Measurements from ENCODE around the gene CCDC88C. TPM values are rescaled to one million over a fixed set of nuclear protein-coding genes. Genes with fewer than 3 reads are reported as not detected.
A peak's percentile ranks its signal among the peaks of the same experiment; 100 is the strongest.

The CCDC88C gene
- polyA plus RNA-seq, 3 donors from 2014 or later: 19.5 to 58.2 (median 21.2) TPM

- peak overlapping the region in 1 of 5 donors; percentile 1 for H3K4me3 Mint-ChIP-seq
- peak overlapping the region; percentile 15 to 71 (median 66) for H3K27ac Mint-ChIP-seq
- DNase-seq: no peak
- peaks cover 1 to 5% (median 4%) of the 10 kb centered on the region in 3 donors for H3K27me3 Mint-ChIP-seq (ENCODE audit: low read depth in 3 of 3)
- H3K36me3 Mint-ChIP-seq: peaks cover 7 to 19% (median 14%) of the 10 kb centered on the region in 3 donors
- H3K9me3 Mint-ChIP-seq: no peaks in the 10 kb centered on the region
- peaks cover 62 to 77% of the 10 kb centered on the region in 2 donors for H3K4me1 Mint-ChIP-seq
These were observed 73.5 kb downstream of the CCDC88C start for GRCh38 chr14:91344096-91344495.

GRCh38 chr14:91343051-91343450 is 74.6 kb downstream of the CCDC88C start:
- Mint-ChIP-seq H3K36me3 (peaks cover 7 to 22% (median 14%) of the 10 kb centered on the region in 3 donors), H3K4me1 (peaks cover 52 to 67% of the 10 kb centered on the region in 2 donors), H3K4me3 (peak overlapping the region in 1 of 5 donors; percentile 3), H3K9me3 (no peaks in the 10 kb centered on the region), H3K27me3 (ENCODE audit: low read depth in 3 of 3) (peaks cover 0 to 9% (median 1%) of the 10 kb centered on the region in 3 donors), H3K27ac (peak overlapping the region in 5 of 6 donors; percentile 14 to 71 (median 66))
- DNase-seq: no peak

- no peak for DNase-seq
These were observed 75.3 kb downstream of the CCDC88C start for GRCh38 chr14:91342206-91342760.

GRCh38 chr14:91341751-91342154 is 75.9 kb downstream of the CCDC88C start:
- Mint-ChIP-seq H3K4me3 (no peak overlapping the region), H3K27me3 (ENCODE audit: low read depth in 3 of 3) (peaks cover 0 to 10% (median 1%) of the 10 kb centered on the region in 3 donors), H3K4me1 (peaks cover 42 to 57% of the 10 kb centered on the region in 2 donors), H3K9me3 (no peaks in the 10 kb centered on the region), H3K27ac (peak overlapping the region in 4 of 6 donors; percentile 34 to 63 (median 58)), H3K36me3 (peaks cover 7 to 25% (median 14%) of the 10 kb centered on the region in 3 donors)
- DNase-seq: no peak

More at GRCh38 chr14:91342206-91342760, 75.3 kb downstream of the CCDC88C start:
- H3K9me3 Mint-ChIP-seq: no peaks in the 10 kb centered on the region
- peaks cover 7 to 25% (median 14%) of the 10 kb centered on the region in 3 donors for H3K36me3 Mint-ChIP-seq
- peak overlapping the region; percentile 46 to 75 (median 63) for H3K27ac Mint-ChIP-seq
- no peak overlapping the region for H3K4me3 Mint-ChIP-seq
- H3K4me1 Mint-ChIP-seq: peaks cover 47 to 62% of the 10 kb centered on the region in 2 donors
- peaks cover 0 to 10% (median 1%) of the 10 kb centered on the region in 3 donors for H3K27me3 Mint-ChIP-seq (ENCODE audit: low read depth in 3 of 3)

GRCh38 chr14:91341334-91341733 is 76.3 kb downstream of the CCDC88C start:
- peaks cover 38 to 53% of the 10 kb centered on the region in 2 donors for H3K4me1 Mint-ChIP-seq

GRCh38 chr14:91339671-91340369 is 77.8 kb downstream of the CCDC88C start:
- Mint-ChIP-seq H3K27ac (peak overlapping the region; percentile 8 to 73 (median 26)), H3K9me3 (no peaks in the 10 kb centered on the region), H3K27me3 (ENCODE audit: low read depth in 3 of 3) (peaks cover 0 to 10% (median 1%) of the 10 kb centered on the region in 3 donors), H3K4me3 (no peak overlapping the region), H3K36me3 (peaks cover 7 to 35% (median 22%) of the 10 kb centered on the region in 3 donors), H3K4me1 (peaks cover 30 to 46% of the 10 kb centered on the region in 2 donors)
- DNase-seq: no peak

More at GRCh38 chr14:91341334-91341733, 76.3 kb downstream of the CCDC88C start:
- Mint-ChIP-seq H3K36me3 (peaks cover 7 to 25% (median 14%) of the 10 kb centered on the region in 3 donors), H3K27ac (peak overlapping the region in 2 of 6 donors; percentile 34 to 63), H3K9me3 (no peaks in the 10 kb centered on the region), H3K4me3 (no peak overlapping the region), H3K27me3 (ENCODE audit: low read depth in 3 of 3) (peaks cover 0 to 10% (median 1%) of the 10 kb centered on the region in 3 donors)
- DNase-seq: no peak

- H3K36me3 Mint-ChIP-seq: peaks cover 7 to 35% (median 22%) of the 10 kb centered on the region in 3 donors
- peak overlapping the region in 2 of 6 donors; percentile 46 to 81 for H3K27ac Mint-ChIP-seq
- no peak overlapping the region for H3K4me3 Mint-ChIP-seq
- H3K9me3 Mint-ChIP-seq: no peaks in the 10 kb centered on the region
- peaks cover 26 to 40% of the 10 kb centered on the region in 2 donors for H3K4me1 Mint-ChIP-seq
- peaks cover 0 to 10% (median 1%) of the 10 kb centered on the region in 3 donors for H3K27me3 Mint-ChIP-seq (ENCODE audit: low read depth in 3 of 3)
- DNase-seq: no peak
These were observed 78.5 kb downstream of the CCDC88C start for GRCh38 chr14:91339076-91339475.

GRCh38 chr14:91338379-91338778 is 79.2 kb downstream of the CCDC88C start:
- Mint-ChIP-seq H3K36me3 (peaks cover 7 to 40% (median 22%) of the 10 kb centered on the region in 3 donors), H3K4me3 (no peak overlapping the region), H3K27me3 (ENCODE audit: low read depth in 3 of 3) (peaks cover 0 to 10% (median 1%) of the 10 kb centered on the region in 3 donors), H3K9me3 (no peaks in the 10 kb centered on the region), H3K4me1 (peaks cover 24 to 40% of the 10 kb centered on the region in 2 donors), H3K27ac (no peak overlapping the region)
- no peak for DNase-seq

- DNase-seq: no peak
These were observed 79.8 kb downstream of the CCDC88C start for GRCh38 chr14:91337699-91338335.

GRCh38 chr14:91336093-91336450 is 81.5 kb downstream of the CCDC88C start:
- Mint-ChIP-seq H3K4me3 (no peak overlapping the region), H3K4me1 (peaks cover 33 to 47% of the 10 kb centered on the region in 2 donors)
- no peak for DNase-seq

More at GRCh38 chr14:91337699-91338335, 79.8 kb downstream of the CCDC88C start:
- Mint-ChIP-seq H3K27ac (no peak overlapping the region), H3K9me3 (no peaks in the 10 kb centered on the region), H3K27me3 (ENCODE audit: low read depth in 3 of 3) (peaks cover 0 to 6% (median 1%) of the 10 kb centered on the region in 3 donors), H3K4me1 (peaks cover 24 to 42% of the 10 kb centered on the region in 2 donors), H3K36me3 (peaks cover 7 to 46% (median 22%) of the 10 kb centered on the region in 3 donors), H3K4me3 (no peak overlapping the region)

GRCh38 chr14:91335191-91336092 is 82.2 kb downstream of the CCDC88C start:
- DNase-seq: no peak
- H3K4me3 Mint-ChIP-seq: no peak overlapping the region
- H3K36me3 Mint-ChIP-seq: peaks cover 4 to 49% (median 12%) of the 10 kb centered on the region in 3 donors
- H3K27me3 Mint-ChIP-seq (ENCODE audit: low read depth in 3 of 3): peaks cover 3 to 13% (median 10%) of the 10 kb centered on the region in 3 donors
- no peaks in the 10 kb centered on the region for H3K9me3 Mint-ChIP-seq
- peak overlapping the region in 5 of 6 donors; percentile 1 to 71 (median 44) for H3K27ac Mint-ChIP-seq
- peaks cover 38 to 49% of the 10 kb centered on the region in 2 donors for H3K4me1 Mint-ChIP-seq

More at GRCh38 chr14:91336093-91336450, 81.5 kb downstream of the CCDC88C start:
- peaks cover 7 to 47% (median 15%) of the 10 kb centered on the region in 3 donors for H3K36me3 Mint-ChIP-seq
- H3K27me3 Mint-ChIP-seq (ENCODE audit: low read depth in 3 of 3): peaks cover 1 to 9% (median 7%) of the 10 kb centered on the region in 3 donors
- peak overlapping the region in 2 of 6 donors; percentile 44 to 48 for H3K27ac Mint-ChIP-seq
- no peaks in the 10 kb centered on the region for H3K9me3 Mint-ChIP-seq

GRCh38 chr14:91333650-91334039 is 84.0 kb downstream of the CCDC88C start:
- H3K27me3 Mint-ChIP-seq (ENCODE audit: low read depth in 3 of 3): peaks cover 2 to 18% (median 17%) of the 10 kb centered on the region in 3 donors
- H3K27ac Mint-ChIP-seq: peak overlapping the region in 5 of 6 donors; percentile 15 to 100 (median 49)
- H3K9me3 Mint-ChIP-seq: no peaks in the 10 kb centered on the region
- no peak for DNase-seq
- peaks cover 0 to 36% (median 8%) of the 10 kb centered on the region in 3 donors for H3K36me3 Mint-ChIP-seq
- peaks cover 53 to 61% of the 10 kb centered on the region in 2 donors for H3K4me1 Mint-ChIP-seq
- H3K4me3 Mint-ChIP-seq: no peak overlapping the region

All from immature natural killer cell (primary cell).